Adrenal gland (tissue), 12 donors: ENCODE results near the gene THY1. TPM values are rescaled to one million over a fixed set of nuclear protein-coding genes. Genes with fewer than 3 reads are reported as not detected.

Experiments used
- DNase-seq, 7 donors: peaks; one replicate each; pipeline ENCODE4 v3.0.0-alpha.2; 2019 to 2020
- H3K27ac ChIP-seq, 5 donors: fragments of 200-600 bp; sonication (generic) in 4 of 5; 1 replicate in 3 of 5; 2 replicates in 2 of 5; pipeline versions ENCODE4 v1.5.1 to v1.8.0; 2016 to 2020; ENCODE audit warnings: mild to moderate bottlenecking in 1 of 5
- H3K27me3 ChIP-seq: fragments of 200-600 bp; 2 replicates; pipeline ENCODE4 v1.8.0; 2021
- H3K36me3 ChIP-seq, 2 donors: fragments of 200-600 bp; replicated peaks in 1 of 2; 1 replicate in 1 of 2; 2 replicates in 1 of 2; pipeline versions ENCODE4 v1.5.1 to v1.8.0; 2018 to 2022
- H3K4me1 ChIP-seq, 2 donors: fragments of 200-600 bp; replicated peaks in 1 of 2; 1 replicate in 1 of 2; 2 replicates in 1 of 2; pipeline versions ENCODE4 v1.5.1 to v1.8.0; 2018 to 2021
- H3K4me3 ChIP-seq, 4 donors: fragments of 200-600 bp; sonication (generic) in 3 of 4; one replicate each; pipeline ENCODE4 v1.5.1; 2016 to 2018
- H3K9me3 ChIP-seq, 3 donors: fragments of 200-600 bp; sonication (generic) in 1 of 3; replicated peaks in 1 of 3; 1 replicate in 2 of 3; 2 replicates in 1 of 3; pipeline versions ENCODE4 v1.5.1 to v1.8.0; 2016 to 2021
- CTCF ChIP-seq, 6 experiments: fragments of 450-650 bp in 4 of 6; fragments of 200-600 bp in 2 of 6; sonication (generic) in 1 of 6; IDR thresholded peaks; 1 replicate in 5 of 6; 2 replicates in 1 of 6; pipeline versions ENCODE4 v1.5.1 to v1.8.0; 2016 to 2021; ENCODE audit warnings: antibody characterized with exemption in 6 of 6, mild to moderate bottlenecking in 2 of 6, moderate library complexity in 1 of 6
- POLR2A ChIP-seq, 2 donors: fragments of 450-650 bp; IDR thresholded peaks; one replicate each; pipeline ENCODE4 v1.6.1; 2017; ENCODE audit warnings: antibody characterized with exemption in 2 of 2, mild to moderate bottlenecking in 2 of 2, moderate library complexity in 1 of 2
- WGBS, 4 donors: extraction: QIAGEN DNeasy Blood & Tissue Kit in 2 of 4; methylation state at CpG; one replicate each; pipeline versions ENCODE4 v1.1.5 to v1.1.7; 2013 to 2017; 5-methylcytosine and 5-hydroxymethylcytosine counted together
- intact Hi-C, 2 donors: fragments of 100-400 bp; cut with DNase I; formaldehyde crosslinking; loops; one replicate each; pipeline versions ENCODE4 v1.14.1 to v1.15.0; 2022 to 2023
- polyA plus RNA-seq, 3 donors: library from polyadenylated mRNA; stranded (reverse); fragments of 200-250 nt in 2 of 3; fragments of 350-450 nt in 1 of 3; fragmentation: Illumina TruSeq in 1 of 3; extraction: RNeasy Lipid Tissue Mini Kit (QIAGEN cat#74804) in 1 of 3; gene quantifications; one replicate each; pipeline ENCODE4 v1.2.3, GENCODE V29; 2013 to 2014
- total RNA-seq, 9 donors: library from RNA; depleted of rRNA in 4 of 9; stranded (reverse); fragments of >200 nt in 4 of 9; fragments of 120-200 nt in 1 of 9; fragmentation: NEBNext Ultra II Directional in 1 of 9; extraction: Animal tissue kit (Norgen Biotek cat#: 25700) in 1 of 9; gene quantifications; one replicate each; pipeline versions ENCODE4 v1.1.0 to v1.2.4, GENCODE V29; 2013 to 2023
- donor health status: healthy with polysubstance abuse.
- donor health status: Bipolar disorder and iron deficiency.
- donor health status: DM: yes; HTN: yes; CAD: no.
- donor health status: DM: no; HTN: no; CAD: no.
- donor health status: DM: no; HTN: no; CAD: no.
- donor health status: DM: yes; HTN: yes; CAD: no.

Gene THY1
- total and polyA plus RNA-seq, 12 donors = 4.5 to 38.7 (median 18.2) TPM

GRCh38 chr11:119447664-119448242 is 24.8 kb upstream of the THY1 start:
- WGBS, 4 donors = 51 to 61% (median 54%) methylated on average over 4 to 5 of the region's 5 CpGs
- Histone ChIP-seq H3K9me3 (no peaks in the 10 kb centered on the region), H3K4me3 (no peak overlapping the region), H3K36me3 (no peaks in the 10 kb centered on the region), H3K4me1 (no peaks in the 10 kb centered on the region), H3K27ac (no peak overlapping the region), H3K27me3 (no peaks in the 10 kb centered on the region)
- DNase-seq = no peak
- intact Hi-C loops = no loop called here
- TF ChIP-seq CTCF (IDR thresholded peaks at IDR 0.05) (no peak), POLR2A (IDR thresholded peaks at IDR 0.05) (no peak)

- TF ChIP-seq CTCF (IDR thresholded peaks at IDR 0.05) (no peak), POLR2A (IDR thresholded peaks at IDR 0.05) (no peak)
- Histone ChIP-seq H3K4me3 (no peak overlapping the region), H3K4me1 (no peaks in the 10 kb centered on the region), H3K36me3 (no peaks in the 10 kb centered on the region), H3K27me3 (no peaks in the 10 kb centered on the region), H3K9me3 (no peaks in the 10 kb centered on the region), H3K27ac (no peak overlapping the region)
- DNase-seq = no peak
- 58 to 81% (median 61%) methylated on average over 6 to 10 of the region's 10 CpGs for WGBS, 4 donors
- intact Hi-C loops = no loop called here
Measured at GRCh38 chr11:119446871-119447663, 24.1 kb upstream of the THY1 start.

- Histone ChIP-seq H3K9me3 (no peaks in the 10 kb centered on the region), H3K36me3 (no peaks in the 10 kb centered on the region), H3K27me3 (no peaks in the 10 kb centered on the region), H3K27ac (no peak overlapping the region), H3K4me1 (no peaks in the 10 kb centered on the region), H3K4me3 (no peak overlapping the region)
- TF ChIP-seq CTCF (IDR thresholded peaks at IDR 0.05) (no peak), POLR2A (IDR thresholded peaks at IDR 0.05) (no peak)
- intact Hi-C loops = no loop called here
- DNase-seq = no peak
- WGBS, 4 donors = 78 to 85% (median 80%) methylated on average over 8 of the region's 8 CpGs
Measured at GRCh38 chr11:119446434-119446833, 23.5 kb upstream of the THY1 start.

GRCh38 chr11:119445850-119446249 is 22.9 kb upstream of the THY1 start:
- DNase-seq = no peak
- no peak for TF ChIP-seq CTCF (IDR thresholded peaks at IDR 0.05)
- TF ChIP-seq POLR2A (IDR thresholded peaks at IDR 0.05) = no peak
- WGBS, 4 donors = 72 to 79% (median 74%) methylated on average over 4 of the region's 4 CpGs
- Histone ChIP-seq H3K4me1 (no peaks in the 10 kb centered on the region), H3K36me3 (no peaks in the 10 kb centered on the region), H3K4me3 (no peak overlapping the region), H3K27me3 (no peaks in the 10 kb centered on the region), H3K27ac (no peak overlapping the region), H3K9me3 (no peaks in the 10 kb centered on the region)
- intact Hi-C loops = no loop called here
